ENCODE measurements around the gene CDK5.
"Not testable (repeated sequence)": the region's sequence is repeated elsewhere in the genome, so short reads cannot be mapped to it uniquely, and the experiment has no call there.

The CDK5 gene

GRCh38 chr7:151015967-151016366 lies 41.7 kb downstream of the CDK5 start:
- DNase-seq (ENCODE audit: low read depth in 2 of 2), result no peak

- DNase-seq (ENCODE audit: low read depth in 2 of 2), result no peak
These were observed 42.7 kb downstream of the CDK5 start for GRCh38 chr7:151014950-151015349.

- peak; percentile 63 to 77 for DNase-seq (ENCODE audit: low read depth in 2 of 2)
These were observed 43.8 kb downstream of the CDK5 start for GRCh38 chr7:151013733-151014497.

- no peak for DNase-seq (ENCODE audit: low read depth in 2 of 2)
These were observed 44.4 kb downstream of the CDK5 start for GRCh38 chr7:151013356-151013732.

GRCh38 chr7:151012911-151013347 lies 44.8 kb downstream of the CDK5 start:
- no peak for DNase-seq (ENCODE audit: low read depth in 2 of 2)

GRCh38 chr7:151012031-151012692 lies 45.5 kb downstream of the CDK5 start:
- DNase-seq (ENCODE audit: low read depth in 2 of 2), result no peak

- not testable (repeated sequence) for DNase-seq (ENCODE audit: low read depth in 2 of 2)
These were observed 46.1 kb downstream of the CDK5 start for GRCh38 chr7:151011616-151012015.

GRCh38 chr7:151011097-151011409 lies 46.6 kb downstream of the CDK5 start:
- no peak for DNase-seq (ENCODE audit: low read depth in 2 of 2)

- DNase-seq (ENCODE audit: low read depth in 2 of 2), result no peak
These were observed 47.2 kb downstream of the CDK5 start for GRCh38 chr7:151010307-151011096.

- DNase-seq (ENCODE audit: low read depth in 2 of 2), result no peak
These were observed 47.7 kb downstream of the CDK5 start for GRCh38 chr7:151010037-151010306.

GRCh38 chr7:151009327-151010036 lies 48.2 kb downstream of the CDK5 start:
- DNase-seq (ENCODE audit: low read depth in 2 of 2), result no peak

GRCh38 chr7:151008511-151009323 lies 49.0 kb downstream of the CDK5 start:
- peak; percentile 81 to 82 for DNase-seq (ENCODE audit: low read depth in 2 of 2)

- no peak for DNase-seq (ENCODE audit: low read depth in 2 of 2)
These were observed 49.6 kb downstream of the CDK5 start for GRCh38 chr7:151008143-151008510.

- no peak for DNase-seq (ENCODE audit: low read depth in 2 of 2)
These were observed 50.2 kb downstream of the CDK5 start for GRCh38 chr7:151007469-151007898.

- DNase-seq (ENCODE audit: low read depth in 2 of 2), result no peak
These were observed 51.0 kb downstream of the CDK5 start for GRCh38 chr7:151006590-151007300.

GRCh38 chr7:151005566-151005965 lies 52.1 kb downstream of the CDK5 start:
- no peak for DNase-seq (ENCODE audit: low read depth in 2 of 2)

Measured in activated CD4-positive, alpha-beta T cell treated with anti-CD3 and anti-CD28 coated beads for 24 hours (primary cell).